Non-pigmented ciliary epithelial cell (primary cell): ENCODE results near the gene GNA12.
"Not testable (repeated sequence)": the region's sequence is repeated elsewhere in the genome, so short reads cannot be mapped to it uniquely, and the experiment has no call there.

Source experiments
- DNase-seq: peaks from one replicate; pipeline ENCODE4 v3.0.0-alpha.2; 2010; ENCODE audit warnings: low read depth

The GNA12 gene

GRCh38 chr7:2751086-2751485 is 93.0 kb downstream of the GNA12 start:
- no peak for DNase-seq

- no peak for DNase-seq
These were observed 94.1 kb downstream of the GNA12 start for GRCh38 chr7:2750004-2750407.

DNA sequence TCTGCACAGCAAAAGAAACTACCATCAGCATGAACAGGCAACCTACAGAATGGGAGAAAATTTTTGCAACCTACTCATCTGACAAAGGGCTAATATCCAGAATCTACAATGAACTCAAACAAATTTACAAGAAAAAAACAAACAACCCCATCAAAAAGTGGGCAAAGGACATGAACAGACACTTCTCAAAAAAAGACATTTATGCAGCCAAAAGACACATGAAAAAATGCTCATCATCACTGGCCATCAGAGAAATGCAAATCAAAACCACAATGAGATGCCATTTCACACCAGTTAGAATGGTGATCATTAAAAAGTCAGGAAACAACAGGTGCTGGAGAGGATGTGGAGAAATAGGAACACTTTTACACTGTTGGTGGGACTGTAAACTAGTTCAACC is 95.4 kb downstream of the GNA12 start:
- not testable (repeated sequence) for DNase-seq

DNA sequence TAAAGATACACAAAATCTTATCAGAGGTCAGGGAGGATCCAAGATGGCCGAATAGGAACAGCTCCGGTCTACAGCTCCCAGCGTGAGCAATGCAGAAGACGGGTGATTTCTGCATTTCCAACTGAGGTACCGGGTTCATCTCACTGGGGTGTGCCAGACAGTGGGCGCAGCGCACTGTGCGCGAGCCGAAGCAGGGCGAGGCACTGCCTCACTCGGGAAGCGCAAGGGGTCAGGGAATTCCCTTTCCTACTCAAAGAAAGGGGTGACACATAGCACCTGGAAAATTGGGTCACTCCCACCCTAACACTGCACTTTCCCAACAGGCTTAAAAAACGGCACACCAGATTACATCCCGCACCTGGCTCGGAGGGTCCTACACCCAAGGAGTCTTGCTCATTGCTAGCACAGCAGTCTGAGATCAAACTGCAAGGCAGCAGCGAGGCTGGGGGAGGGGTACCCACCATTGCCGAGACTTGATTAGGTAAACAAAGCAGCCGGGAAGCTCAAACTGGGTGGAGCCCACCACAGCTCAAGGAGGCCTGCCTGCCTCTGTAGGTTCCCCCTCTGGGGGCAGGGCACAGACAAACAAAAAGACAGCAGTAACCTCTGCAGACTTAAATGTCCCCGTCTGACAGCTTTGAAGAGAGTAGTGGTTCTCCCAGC is 100.5 kb downstream of the GNA12 start:
- not testable (repeated sequence) for DNase-seq

GRCh38 chr7:2738766-2739549 is 105.2 kb downstream of the GNA12 start:
- DNase-seq: no peak

GRCh38 chr7:2737771-2738540 is 106.2 kb downstream of the GNA12 start:
- no peak for DNase-seq

DNA sequence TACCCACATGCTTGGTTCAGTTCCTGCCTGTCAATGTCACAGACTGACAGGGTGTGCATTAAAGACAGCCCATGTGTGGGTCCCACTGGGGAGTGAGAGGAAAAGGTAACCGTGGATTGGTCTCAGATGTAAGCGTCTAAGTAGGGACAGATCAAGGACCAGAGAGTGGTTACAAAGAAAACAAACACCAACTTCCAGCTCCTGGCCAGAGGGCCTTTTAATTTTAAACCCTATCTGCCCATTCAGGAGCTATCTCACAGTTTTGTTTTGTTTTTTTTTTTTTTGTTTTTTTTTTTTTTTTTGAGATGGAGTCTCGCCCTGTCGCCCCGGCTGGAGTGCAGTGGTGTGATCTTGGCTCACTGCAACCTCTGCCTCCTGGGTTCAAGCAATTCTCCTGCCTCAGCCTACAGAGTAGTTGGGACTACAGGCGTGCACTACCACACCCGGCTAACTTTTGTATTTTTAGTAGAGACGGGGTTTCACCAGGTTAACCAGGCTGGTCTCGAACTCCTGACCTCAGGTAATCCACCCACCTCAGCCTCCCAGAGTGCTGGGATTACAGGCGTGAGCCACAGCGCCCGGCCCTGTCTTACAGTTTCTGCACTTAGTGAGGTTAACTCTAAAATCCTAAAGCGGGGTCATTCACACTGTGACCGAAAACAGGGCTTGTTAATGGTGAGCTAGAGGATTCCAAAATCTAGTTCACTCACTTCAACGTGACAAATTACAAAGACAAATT is 106.9 kb downstream of the GNA12 start:
- DNase-seq: not testable (repeated sequence)

GRCh38 chr7:2736411-2736914 is 107.6 kb downstream of the GNA12 start:
- DNase-seq: no peak

DNA sequence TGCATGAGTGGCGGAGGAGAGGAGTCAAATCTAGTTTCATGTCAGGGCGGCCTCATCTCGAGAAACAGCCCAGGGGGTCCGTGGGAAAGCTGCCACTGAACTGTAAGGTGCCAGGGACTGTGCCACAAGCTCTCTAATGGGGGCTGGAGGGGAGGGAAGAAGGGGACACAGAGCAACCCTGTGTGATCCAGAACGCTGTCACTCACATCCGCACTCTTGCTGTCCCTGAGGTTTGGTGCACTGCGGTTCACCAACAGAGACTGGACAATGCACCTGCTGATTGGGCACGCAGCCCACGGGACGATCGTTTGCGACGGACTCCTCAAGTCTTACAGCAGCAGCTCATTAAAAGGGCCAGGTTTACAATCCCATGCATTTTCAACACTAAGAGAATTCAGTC is 108.4 kb downstream of the GNA12 start:
- DNase-seq: no peak

DNA sequence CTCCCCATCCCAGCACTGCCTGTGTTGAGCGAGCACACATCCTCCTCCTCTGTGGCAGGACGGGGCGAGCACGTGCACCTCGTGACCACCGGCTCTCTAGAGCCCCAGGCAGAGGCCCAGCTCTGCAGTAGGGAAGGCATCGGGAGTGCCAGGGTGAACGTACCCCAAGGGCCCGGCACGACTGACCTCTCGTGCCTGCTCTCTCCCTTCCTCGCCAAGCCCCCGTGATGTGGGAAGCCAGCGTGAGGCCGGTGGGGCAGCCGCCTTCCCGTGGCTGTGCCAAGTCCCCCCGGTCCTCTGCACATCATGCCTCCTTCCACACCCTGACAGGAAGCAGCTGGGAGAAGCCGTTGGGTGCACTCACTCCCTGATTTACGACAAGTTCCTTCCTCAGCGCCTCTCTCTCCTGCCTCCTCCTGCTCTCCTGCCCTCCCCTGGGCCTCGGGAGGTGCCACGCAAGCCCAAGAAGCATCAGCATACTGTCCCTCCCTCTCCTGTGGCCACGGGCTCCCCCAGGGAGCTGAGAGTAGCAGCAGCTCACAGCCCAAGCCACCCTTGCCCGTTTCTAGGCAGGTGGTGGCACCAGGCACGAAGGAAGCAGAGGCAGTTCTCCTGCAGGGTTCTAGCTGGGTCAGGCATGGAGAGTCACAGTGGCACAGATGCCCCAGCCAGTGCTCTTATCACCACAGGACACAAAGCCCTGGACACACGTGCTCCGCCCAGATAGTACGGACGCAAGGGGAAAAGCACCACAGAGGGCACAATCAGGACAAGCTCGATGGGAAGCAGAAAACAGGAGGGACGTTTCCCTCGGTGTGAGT is 109.1 kb downstream of the GNA12 start:
- no peak for DNase-seq

GRCh38 chr7:2734084-2734686 is 109.9 kb downstream of the GNA12 start:
- DNase-seq: no peak

DNA sequence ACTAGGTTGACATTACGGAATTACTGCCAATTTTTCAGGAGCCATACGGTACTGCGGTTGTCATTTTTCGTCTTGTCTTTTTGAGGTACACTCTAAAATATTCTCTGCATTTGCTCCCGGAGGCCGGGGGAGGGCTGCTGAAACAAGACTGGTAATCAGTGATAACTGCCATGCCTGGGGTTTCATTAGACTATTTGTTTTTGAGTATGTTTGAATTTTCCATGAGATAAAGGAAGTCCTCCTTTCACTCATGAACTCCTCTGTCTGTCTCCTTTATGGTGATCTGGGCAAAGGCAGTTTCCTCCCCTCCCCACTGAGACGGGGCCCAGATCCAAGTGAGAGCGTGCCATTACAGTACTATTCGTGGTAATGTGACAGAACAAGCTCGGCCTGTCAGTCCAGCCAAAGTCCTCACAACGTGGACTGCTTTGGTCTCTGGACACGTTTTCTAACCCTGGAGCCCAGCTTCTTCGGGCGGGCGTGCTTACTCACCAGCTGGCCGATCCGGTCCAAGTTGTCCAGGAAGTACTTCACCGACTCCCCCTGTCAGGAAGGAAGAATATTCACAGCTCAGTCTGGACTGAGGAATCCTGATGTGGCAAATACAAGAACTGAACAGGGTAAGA is 111.0 kb downstream of the GNA12 start:
- DNase-seq: no peak

- no peak for DNase-seq
These were observed 111.7 kb downstream of the GNA12 start for GRCh38 chr7:2732388-2732787.

DNA sequence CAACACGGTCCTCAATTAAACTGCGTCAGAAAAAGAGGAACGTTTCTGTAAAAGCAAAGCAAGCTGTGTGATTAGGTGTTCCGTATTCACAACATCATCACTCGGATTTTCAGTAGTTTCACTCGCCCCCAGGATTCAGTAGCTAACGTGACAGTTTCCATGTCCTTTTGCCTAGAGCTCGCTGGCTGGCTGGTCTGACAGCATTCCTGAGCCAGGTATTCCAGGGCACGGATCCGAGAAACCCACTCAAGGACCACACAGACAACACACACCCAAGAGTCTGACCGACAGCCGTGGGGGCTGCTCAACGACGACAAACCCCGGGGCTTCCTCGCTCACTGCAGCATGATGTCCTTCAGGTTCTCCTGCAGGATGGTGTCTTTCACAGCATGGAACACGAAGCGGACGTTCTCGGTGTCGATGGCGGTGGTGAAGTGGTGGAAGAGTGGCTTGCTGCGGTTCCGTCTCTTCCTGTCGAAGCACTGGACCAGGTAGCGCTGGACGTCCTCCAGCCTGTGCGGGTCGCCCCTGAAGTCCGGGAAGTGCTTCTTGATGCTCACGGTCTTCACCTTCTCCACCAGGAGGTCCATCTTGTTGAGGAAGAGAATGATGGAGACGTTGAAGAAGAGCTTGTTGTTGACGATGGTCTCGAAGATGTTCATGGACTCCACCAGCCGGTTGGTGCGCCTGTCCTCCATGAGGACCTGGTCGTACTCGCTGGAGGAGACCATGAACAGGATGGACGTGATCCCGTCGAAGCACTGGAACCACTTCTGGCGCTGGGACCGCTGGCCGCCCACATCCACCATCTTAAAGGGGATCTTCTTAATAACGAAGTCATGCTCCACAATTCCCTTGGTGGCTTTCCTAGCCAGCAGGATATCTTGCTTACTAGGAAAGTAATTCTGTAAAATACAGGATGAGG is 113.0 kb downstream of the GNA12 start:
- DNase-seq: no peak

DNA sequence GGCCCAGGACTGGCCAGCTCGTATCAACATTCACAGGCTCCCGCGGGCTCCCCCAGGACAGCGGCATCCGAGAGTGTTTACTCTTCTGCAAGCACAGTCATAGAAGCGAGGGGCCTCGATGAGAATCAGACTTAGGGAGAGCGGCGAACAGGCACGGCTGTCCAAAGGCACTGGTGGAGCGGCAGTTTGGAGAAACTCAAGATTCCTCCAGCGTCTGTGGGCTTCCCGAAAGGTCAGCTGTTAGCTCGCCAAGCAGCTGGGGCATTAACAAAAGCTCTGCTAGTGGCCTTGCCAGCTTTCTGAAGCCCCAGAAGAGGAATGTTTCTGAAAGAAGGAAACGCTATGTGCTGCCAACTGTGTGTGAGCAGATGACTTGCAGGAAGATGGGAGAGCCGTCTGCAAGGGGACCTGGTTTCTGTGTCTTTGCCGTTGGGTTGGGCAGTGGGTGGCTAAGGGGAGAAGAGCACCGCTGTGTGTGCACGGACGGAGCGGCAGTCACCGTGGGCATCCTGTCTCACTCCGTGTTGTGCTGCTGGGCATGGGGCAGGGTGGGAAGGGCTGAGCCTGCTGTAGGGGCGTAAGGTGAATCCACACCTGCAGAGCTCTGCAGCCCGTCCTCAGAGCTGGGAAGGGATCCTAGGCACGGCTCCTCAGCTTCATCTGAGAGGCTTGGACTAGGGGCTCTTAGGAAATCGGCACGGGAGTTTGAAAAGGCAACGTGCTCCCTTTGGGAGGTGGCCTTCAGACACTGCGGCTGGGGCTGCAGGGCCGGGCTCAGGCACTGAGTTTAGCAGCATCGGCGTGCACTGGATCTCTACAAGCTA is 114.0 kb downstream of the GNA12 start:
- no peak for DNase-seq

DNA sequence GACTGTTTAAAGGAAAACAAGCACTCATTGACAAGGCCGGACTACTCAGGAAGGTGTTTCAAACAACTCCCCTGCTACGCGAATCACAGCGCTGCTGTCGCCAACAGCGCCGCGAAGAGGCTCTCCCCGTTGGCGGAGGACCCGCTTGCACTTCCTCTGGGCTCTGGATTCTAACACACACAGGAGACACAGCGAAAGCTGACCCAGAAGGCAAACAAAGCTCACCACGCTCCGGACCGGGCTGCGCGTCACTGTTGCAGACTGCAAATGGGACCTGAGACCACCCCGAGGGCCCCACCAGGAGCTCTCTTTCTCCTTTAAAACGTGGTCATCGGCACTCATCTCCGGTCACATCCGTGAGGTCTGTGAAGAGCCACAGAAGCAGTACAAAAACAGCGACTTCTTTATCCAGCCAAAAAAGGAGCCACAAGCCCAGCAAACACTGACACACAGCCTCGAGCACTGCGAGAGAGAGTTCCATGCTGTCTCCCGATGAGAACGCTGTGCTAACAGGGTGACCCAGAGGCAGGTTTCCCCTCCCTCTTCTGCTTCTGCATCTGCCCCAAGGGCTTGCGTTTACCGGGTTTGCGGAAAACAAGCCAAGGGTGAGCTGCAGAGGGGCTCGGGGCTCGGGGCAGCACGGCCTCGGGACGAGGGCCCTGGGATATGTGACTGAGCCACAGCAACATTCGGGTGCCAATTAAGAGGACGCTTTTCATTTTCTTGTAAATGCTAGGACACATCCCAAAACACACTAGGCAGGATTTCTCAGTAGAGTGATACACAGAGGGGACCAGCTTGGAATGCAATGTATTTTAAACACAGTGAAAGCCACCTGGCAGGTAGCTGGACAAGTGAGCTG is 114.8 kb downstream of the GNA12 start:
- no peak for DNase-seq

DNA sequence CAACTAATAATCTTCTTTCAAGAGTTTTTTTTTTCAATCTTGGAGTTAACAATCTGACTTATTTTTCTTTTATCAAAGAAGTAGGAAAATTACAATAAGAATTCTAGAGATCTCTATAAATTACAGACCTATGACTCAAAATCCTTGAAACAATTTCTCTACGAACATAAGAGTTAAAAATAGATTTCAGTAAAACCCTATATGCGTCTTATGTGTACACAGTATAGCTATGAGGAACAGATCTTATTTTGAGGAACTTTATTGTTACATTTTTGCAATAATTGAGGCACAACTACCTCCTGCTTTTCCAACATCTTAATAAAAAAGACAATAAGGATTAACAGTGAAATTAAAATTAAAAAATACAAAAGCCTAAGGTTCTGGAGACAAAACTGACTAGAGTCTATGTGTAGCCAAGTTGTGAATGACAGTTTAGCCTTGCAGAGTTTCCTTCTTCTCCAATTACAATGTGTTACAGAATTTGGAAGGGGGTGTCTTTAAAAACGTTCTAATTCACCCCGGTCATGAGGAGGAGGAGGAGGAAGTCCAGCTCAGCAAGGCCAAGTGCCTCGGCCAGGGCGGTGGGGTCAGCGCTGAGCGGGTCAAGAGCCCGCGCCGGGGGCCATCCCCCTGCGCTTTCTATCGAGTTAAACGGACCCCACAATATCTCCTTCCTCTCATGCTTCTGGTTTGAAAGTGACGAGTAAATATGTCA is 115.6 kb downstream of the GNA12 start:
- DNase-seq: no peak
